Endothelial cell of umbilical vein (primary cell): Measurements from ENCODE around the gene CFAP68.

Experiments used
- CTCF ChIP-seq, 2 donors: IDR thresholded peaks; 1 replicate in 1 of 2; 2 replicates in 1 of 2; pipeline ENCODE4 v1.5.1; 2011; ENCODE audit warnings: low read length in 2 of 2, mild to moderate bottlenecking in 2 of 2, moderate library complexity in 2 of 2, control low read depth in 1 of 2, inconsistent platforms in 1 of 2, low read depth in 1 of 2; ENCODE audit not compliant: insufficient read depth in 1 of 2; ENCODE audit errors: extremely low read depth in 1 of 2
- EZH2 ChIP-seq: IDR thresholded peaks from 2 replicates; pipeline ENCODE4 v1.6.1; 2012; ENCODE audit warnings: borderline replicate concordance, low read depth, mild to moderate bottlenecking, moderate library complexity, low read length, inconsistent platforms; ENCODE audit not compliant: severe bottlenecking
- MYC ChIP-seq: IDR thresholded peaks from one replicate; pipeline ENCODE4 v1.6.1; 2011; ENCODE audit warnings: mild to moderate bottlenecking, low read depth, low read length
- POLR2AphosphoS5 ChIP-seq: IDR thresholded peaks from 2 replicates; pipeline ENCODE4 v1.6.1; 2012; ENCODE audit warnings: low read depth, mild to moderate bottlenecking, control low read depth, low read length, moderate library complexity; ENCODE audit not compliant: insufficient read depth

GRCh38 chr11:111920908-111921307, 41.6 kb downstream of the CFAP68 start:
- TF ChIP-seq CTCF (IDR thresholded peaks at IDR 0.05; ENCODE audit: extremely low read depth in 1 of 2, insufficient read depth in 1 of 2, low read depth in 1 of 2, low read length in 2 of 2): no peak
- no peak for TF ChIP-seq EZH2
- no peak for TF ChIP-seq POLR2AphosphoS5
- no peak for TF ChIP-seq MYC
